GM12878 (cell line): ENCODE measurements around the gene MICAL3. TPM values are rescaled to one million over a fixed set of nuclear protein-coding genes. Genes with fewer than 3 reads are reported as not detected.

ENCODE experiments used
- HCFC1 ChIP-seq: fragments of 150-350 bp; IDR thresholded peaks from 2 replicates; pipeline ENCODE4 v1.6.1; 2014; ENCODE audit warnings: low read length
- RELA ChIP-seq: fragments of 450-650 bp; IDR thresholded peaks from 2 replicates; pipeline ENCODE4 v1.8.0; 2014; ENCODE audit warnings: borderline replicate concordance; ENCODE audit not compliant: partially characterized antibody
- microRNA counts: library from miRNA; unstranded; fragments of <30 nt; microRNA quantifications from one replicate; lab custom pipeline; 2016
- microRNA-seq: library from miRNA; unstranded; fragments of <30 nt; microRNA quantifications from one replicate; pipeline ENCODE4, GENCODE V29; 2018
- polyA plus RNA-seq, 11 experiments: library from polyadenylated mRNA; depleted of rRNA in 4 of 11; unstranded in 6 of 11; stranded (reverse) in 5 of 11; fragments of >200 nt; fragmentation: Nextera tagmentation in 4 of 11; fragmentation: Illumina TruSeq in 1 of 11; extraction: Ambion mirVana in 4 of 11; extraction: Trizol in 1 of 11; gene quantifications; 1 replicate in 1 of 11; 2 replicates in 10 of 11; pipeline versions ENCODE4 v1.2.1 to v1.2.3, GENCODE V29; 2011 to 2016; ENCODE audit warnings: inconsistent platforms in 2 of 11, missing spikeins in 2 of 11, low read depth in 1 of 11
- small RNA-seq: library from RNA; depleted of rRNA; stranded (forward); fragments of <200 nt; gene quantifications from one replicate; pipeline ENCODE3, GENCODE V24; 2014
- total RNA-seq, 4 experiments: library from RNA; depleted of rRNA in 3 of 4; stranded (reverse); fragments of >200 nt in 3 of 4; fragmentation: Illumina TruSeq in 1 of 4; extraction: Trizol in 1 of 4; gene quantifications; 2 replicates each; pipeline versions ENCODE4 v1.2.1 to v1.2.3, GENCODE V29; 2013 to 2021

MICAL3 gene
- total and polyA plus RNA-seq, 10 of the 15 experiments (the other 5 are each of a cell fraction or from before 2014, with no cell fraction given) = 2.6 to 92.2 (median 24.0) TPM

DNA sequence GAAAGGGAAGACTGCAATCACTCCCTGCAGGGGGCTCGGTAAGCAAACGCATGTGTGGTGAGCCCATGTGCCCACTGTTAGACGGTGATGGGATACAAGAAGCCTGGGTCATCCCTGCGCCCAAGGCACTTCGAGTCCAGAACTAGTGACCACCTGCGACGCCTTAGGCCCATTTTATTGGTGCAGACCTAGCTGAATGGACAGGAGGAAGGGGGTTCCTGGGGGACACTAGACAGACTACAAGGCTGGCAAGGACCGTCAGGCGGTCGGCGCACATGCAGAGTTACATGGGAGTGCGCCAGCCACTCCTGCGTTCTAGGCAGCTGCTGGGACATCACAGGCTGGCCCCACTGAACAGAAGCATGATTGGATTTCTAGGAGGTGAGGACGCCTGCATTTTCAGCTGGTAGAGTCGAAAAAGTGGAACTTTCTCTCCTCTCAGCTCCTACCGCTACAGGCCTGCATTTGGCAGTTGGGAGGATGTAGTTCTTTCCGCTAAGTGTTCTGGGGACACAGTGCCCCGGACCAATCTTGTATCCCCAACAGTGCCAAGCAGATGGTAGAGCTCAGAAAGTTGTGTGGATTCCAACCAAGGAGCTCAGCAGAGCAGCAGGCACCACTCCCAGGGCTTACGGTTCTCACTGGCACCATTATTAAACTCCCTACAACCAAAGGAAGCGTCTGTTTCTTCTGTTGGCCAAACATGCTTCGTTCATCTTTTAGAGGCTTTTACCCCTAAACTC lies 285.8 kb downstream of the MICAL3 start (continued):
- TF ChIP-seq RELA (no peak), HCFC1 (no peak)

MicroRNAs within 50 kb of the gene (microRNA counts, 767-probe panel; counts per million panel counts)
- 55.3 counts per million for microRNA hsa-miR-648 (lab: Ali Mortazavi, UCI)

Small RNAs within 50 kb of the gene (microRNA-seq; reads per million reads assigned to microRNA genes)
- not detected for gene MIR3198-1
- not detected for gene MIR648

Small RNAs within 50 kb of the gene (small RNA-seq; reads per million reads assigned to genes)
- gene MIR3198-1 = not detected
- not detected for gene MIR648

Other genes starting within 250 kb of the MICAL3 start
- 24.1 and 25.8 TPM in 2 replicates for gene PEX26, start 53.4 kb upstream of the MICAL3 start, total RNA-seq (2014; rRNA removed)
- 16.6 and 19.7 TPM in 2 replicates for gene PEX26, start 53.4 kb upstream of the MICAL3 start, total RNA-seq (2014; rRNA removed; fragmentation: Illumina TruSeq; extraction: Trizol)
- gene PEX26, start 53.4 kb upstream of the MICAL3 start, total RNA-seq (2021) = 50.0 and 50.8 TPM in 2 replicates
- 21.5 and 29.1 TPM in 2 replicates for gene PEX26, start 53.4 kb upstream of the MICAL3 start, polyA plus RNA-seq (2011; rRNA removed)
- gene PEX26, start 53.4 kb upstream of the MICAL3 start, polyA plus RNA-seq (2014; fragmentation: Illumina TruSeq; extraction: Trizol) = 15.3 and 25.2 TPM in 2 replicates
- gene PEX26, start 53.4 kb upstream of the MICAL3 start, polyA plus RNA-seq (2014; fragmentation: Nextera tagmentation; extraction: Ambion mirVana) = 1 to 10 TPM in 1 of 2 experiments, under 1 TPM in 1; 0.79 to 1.1 TPM
- 35.5 and 39.9 TPM in 2 replicates for gene PEX26, start 53.4 kb upstream of the MICAL3 start, polyA plus RNA-seq (2014; rRNA removed)
- gene PEX26, start 53.4 kb upstream of the MICAL3 start, polyA plus RNA-seq (2016; fragmentation: Nextera tagmentation; extraction: Ambion mirVana) = 1 to 10 TPM; 6.2 to 6.9 TPM
- gene TUBA8, start 86.2 kb upstream of the MICAL3 start, total RNA-seq (2014; rRNA removed) = 20.9 and 24.1 TPM in 2 replicates
- gene TUBA8, start 86.2 kb upstream of the MICAL3 start, total RNA-seq (2014; rRNA removed; fragmentation: Illumina TruSeq; extraction: Trizol) = 11.9 and 14.7 TPM in 2 replicates
- gene TUBA8, start 86.2 kb upstream of the MICAL3 start, total RNA-seq (2021) = 21.0 and 21.1 TPM in 2 replicates
- 4.1 and 7.0 TPM in 2 replicates for gene TUBA8, start 86.2 kb upstream of the MICAL3 start, polyA plus RNA-seq (2011; rRNA removed)
- gene TUBA8, start 86.2 kb upstream of the MICAL3 start, polyA plus RNA-seq (2014; fragmentation: Illumina TruSeq; extraction: Trizol) = 13.1 and 23.7 TPM in 2 replicates
- gene TUBA8, start 86.2 kb upstream of the MICAL3 start, polyA plus RNA-seq (2014; fragmentation: Nextera tagmentation; extraction: Ambion mirVana) = 1 to 10 TPM; 2.2 to 5.5 TPM
- 25.5 and 26.0 TPM in 2 replicates for gene TUBA8, start 86.2 kb upstream of the MICAL3 start, polyA plus RNA-seq (2014; rRNA removed)
- gene TUBA8, start 86.2 kb upstream of the MICAL3 start, polyA plus RNA-seq (2016; fragmentation: Nextera tagmentation; extraction: Ambion mirVana) = 10 to 100 TPM; 27.3 to 30.3 TPM
- 58.5 and 66.4 TPM in 2 replicates for gene USP18, start 125.6 kb upstream of the MICAL3 start, total RNA-seq (2014; rRNA removed)
- 39.8 and 43.0 TPM in 2 replicates for gene USP18, start 125.6 kb upstream of the MICAL3 start, total RNA-seq (2014; rRNA removed; fragmentation: Illumina TruSeq; extraction: Trizol)
- gene USP18, start 125.6 kb upstream of the MICAL3 start, total RNA-seq (2021) = 37.5 and 42.7 TPM in 2 replicates
- 83.5 and 84.7 TPM in 2 replicates for gene USP18, start 125.6 kb upstream of the MICAL3 start, polyA plus RNA-seq (2011; rRNA removed)
- gene USP18, start 125.6 kb upstream of the MICAL3 start, polyA plus RNA-seq (2014; fragmentation: Illumina TruSeq; extraction: Trizol) = 42.3 and 44.7 TPM in 2 replicates
- 10 to 100 TPM; 53.0 to 65.7 TPM for gene USP18, start 125.6 kb upstream of the MICAL3 start, polyA plus RNA-seq (2014; fragmentation: Nextera tagmentation; extraction: Ambion mirVana)
- 53.0 and 65.8 TPM in 2 replicates for gene USP18, start 125.6 kb upstream of the MICAL3 start, polyA plus RNA-seq (2014; rRNA removed)
- 10 to 100 TPM; 60.6 to 66.8 TPM for gene USP18, start 125.6 kb upstream of the MICAL3 start, polyA plus RNA-seq (2016; fragmentation: Nextera tagmentation; extraction: Ambion mirVana)